T-cell (primary cell): Measurements from ENCODE around the gene SUPT3H. TPM values are rescaled to one million over a fixed set of nuclear protein-coding genes. Genes with fewer than 3 reads are reported as not detected.

Experiments
- ATAC-seq, 4 experiments: fragments of 200-7000 bp in 3 of 4; fragments of 150-1000 bp in 1 of 4; cut with Tn5 transposase; replicated peaks in 1 of 4; 1 replicate in 3 of 4; 2 replicates in 1 of 4; pipeline ENCODE4 v1.10.0; 2021; ENCODE audit warnings: moderate library complexity in 3 of 4, mild to moderate bottlenecking in 2 of 4, moderate number of reproducible peaks in 1 of 4
- CTCF ChIA-PET, 2 donors: fragments of 300-600 bp; sonication (Branson Sonifier 250); formaldehyde crosslinking; loops; one replicate each; lab custom pipeline; 2022; ENCODE audit warnings: antibody characterized with exemption in 2 of 2; lab: Charles Lee
- POLR2A ChIA-PET, 2 donors: fragments of 300-600 bp; sonication (Branson Sonifier 250); formaldehyde crosslinking; loops; one replicate each; lab custom pipeline; 2022; ENCODE audit warnings: antibody characterized with exemption in 2 of 2; lab: Charles Lee
- DNase-seq, 35 experiments: peaks; one replicate each; pipeline versions ENCODE4 v3.0.0 to v3.0.0-alpha.2; 2013 to 2023
- H3K27ac ChIP-seq: one replicate; pipeline ENCODE4 v1.5.1; 2013; ENCODE audit warnings: low read length
- H3K27me3 ChIP-seq, 2 experiments: replicated peaks in 1 of 2; 1 replicate in 1 of 2; 2 replicates in 1 of 2; pipeline versions ENCODE4 v1.6.1 to v1.7.0; 2013; ENCODE audit warnings: low read length in 1 of 2, mixed read lengths in 1 of 2; ENCODE audit not compliant: control insufficient read depth in 2 of 2, insufficient read depth in 2 of 2; ENCODE audit errors: extremely low read depth in 1 of 2
- H3K36me3 ChIP-seq, 2 donors: 1 replicate in 1 of 2; 2 replicates in 1 of 2; pipeline versions ENCODE4 v1.6.1 to v1.7.0; 2013; ENCODE audit warnings: low read length in 1 of 2; ENCODE audit not compliant: control insufficient read depth in 2 of 2, insufficient read depth in 1 of 2; ENCODE audit errors: extremely low read depth in 1 of 2
- H3K4me1 ChIP-seq, 2 experiments: 1 replicate in 1 of 2; 2 replicates in 1 of 2; pipeline versions ENCODE4 v1.6.1 to v1.7.0; 2013; ENCODE audit warnings: low read length in 2 of 2, mixed read lengths in 1 of 2; ENCODE audit not compliant: insufficient read depth in 2 of 2, control insufficient read depth in 1 of 2; ENCODE audit errors: extremely low read depth in 1 of 2
- H3K4me3 ChIP-seq, 2 donors: 1 replicate in 1 of 2; 2 replicates in 1 of 2; pipeline versions ENCODE4 v1.5.1 to v1.7.0; 2013; ENCODE audit warnings: mild to moderate bottlenecking in 2 of 2, low read length in 1 of 2, moderate library complexity in 1 of 2; ENCODE audit not compliant: control insufficient read depth in 1 of 2; ENCODE audit errors: extremely low read depth in 1 of 2
- H3K9me3 ChIP-seq: 2 replicates; pipeline ENCODE4 v1.7.0; 2013
- H3K27ac Mint-ChIP-seq, 2 donors: one replicate each; pipeline ENCODE4 v1.8.0; 2020 to 2021; ENCODE audit warnings: mild to moderate bottlenecking in 2 of 2, mixed read lengths in 2 of 2
- H3K27me3 Mint-ChIP-seq, 2 donors: one replicate each; pipeline ENCODE4 v1.8.0; 2021 to 2022; ENCODE audit warnings: mixed read lengths in 2 of 2
- H3K36me3 Mint-ChIP-seq: one replicate; pipeline ENCODE4 v1.8.0; 2021; ENCODE audit warnings: mixed read lengths
- H3K4me1 Mint-ChIP-seq, 3 donors: one replicate each; pipeline ENCODE4 v1.8.0; 2020 to 2022; ENCODE audit warnings: mixed read lengths in 3 of 3, mild to moderate bottlenecking in 1 of 3
- H3K4me3 Mint-ChIP-seq, 3 donors: one replicate each; pipeline ENCODE4 v1.8.0; 2020 to 2022; ENCODE audit warnings: mild to moderate bottlenecking in 3 of 3, mixed read lengths in 3 of 3, moderate library complexity in 3 of 3
- H3K9me3 Mint-ChIP-seq, 3 donors: one replicate each; pipeline ENCODE4 v1.8.0; 2020 to 2022; ENCODE audit warnings: mixed read lengths in 3 of 3
- WGBS: methylation state at CpG from one replicate; pipeline ENCODE4 v1.1.5; 2013; ENCODE audit warnings: missing lambda C conversion rate; ENCODE audit not compliant: insufficient coverage; 5-methylcytosine and 5-hydroxymethylcytosine counted together
- total RNA-seq, 35 experiments: library from RNA in 6 of 35; stranded (reverse) in 6 of 35; fragments of 120-200 nt in 1 of 35; gene quantifications; one replicate each; pipeline versions ENCODE4 v1.2.1 to v1.2.4 and lab custom pipeline; 2013 to 2026

The SUPT3H gene
- total RNA-seq, 5 donors from 2014 or later (not counting 1 experiment from before 2014, with no cell fraction given), result 9.3 to 12.9 (median 10.7) TPM

GRCh38 chr6:45422503-45423110, 44.9 kb upstream of the SUPT3H start:
- Histone ChIP-seq H3K27ac (peak overlapping the region; percentile 79), H3K4me3 (peak overlapping the region; percentile 77 to 87), H3K36me3 (no peaks in the 10 kb centered on the region), H3K9me3 (no peaks in the 10 kb centered on the region), H3K4me1 (peaks cover 15 to 44% of the 10 kb centered on the region in 2 experiments), H3K27me3 (peaks cover 0 to 31% of the 10 kb centered on the region in 2 experiments)
- H3K36me3 Mint-ChIP-seq, result no peaks in the 10 kb centered on the region
- peaks cover 15 to 23% of the 10 kb centered on the region in 2 donors for H3K27me3 Mint-ChIP-seq
- H3K4me1 Mint-ChIP-seq, result peaks cover 31 to 50% (median 42%) of the 10 kb centered on the region in 3 donors
- POLR2A ChIA-PET, result interaction anchor here in 1 of 2 donors (0.6 to 0.9 kb wide), 2 partner anchors 9 to 45 kb away, joined by 5 to 12 read pairs; partner anchors contain the start of gene SUPT3H
- H3K4me3 Mint-ChIP-seq, result peak overlapping the region; percentile 89 to 93 (median 90)
- H3K27ac Mint-ChIP-seq, result peak overlapping the region; percentile 89
- under 1% methylated on average over 55 of the region's 55 CpGs for WGBS
- DNase-seq (peak in 33 of 35 experiments; percentile 32 to 77 (median 57)), ATAC-seq (peak; percentile 25 to 51 (median 44))
- CTCF ChIA-PET, result interaction anchor here in 1 of 2 donors (0.6 kb wide), 1 partner anchor 769 kb away, joined by 3 read pairs; no protein-coding TSS in a partner anchor
- no peaks in the 10 kb centered on the region for H3K9me3 Mint-ChIP-seq

GRCh38 chr6:45421709-45422502, 44.2 kb upstream of the SUPT3H start:
- Histone ChIP-seq H3K9me3 (no peaks in the 10 kb centered on the region), H3K4me3 (peak overlapping the region; percentile 67 to 87), H3K4me1 (peaks cover 15 to 44% of the 10 kb centered on the region in 2 experiments), H3K36me3 (no peaks in the 10 kb centered on the region), H3K27ac (peak overlapping the region; percentile 58), H3K27me3 (peaks cover 0 to 31% of the 10 kb centered on the region in 2 experiments)
- Mint-ChIP-seq H3K27ac (peak overlapping the region; percentile 91 to 93), H3K9me3 (no peaks in the 10 kb centered on the region), H3K4me1 (peaks cover 31 to 49% (median 41%) of the 10 kb centered on the region in 3 donors), H3K27me3 (peaks cover 15 to 23% of the 10 kb centered on the region in 2 donors), H3K36me3 (no peaks in the 10 kb centered on the region), H3K4me3 (peak overlapping the region; percentile 90 to 95 (median 94))
- DNase-seq (peak in 25 of 35 experiments; percentile 12 to 68 (median 34)), ATAC-seq (peak; percentile 42 to 54 (median 53))
- CTCF ChIA-PET, result interaction anchor here in 1 of 2 donors (0.6 kb wide), 1 partner anchor 769 kb away, joined by 3 read pairs; no protein-coding TSS in a partner anchor
- WGBS, result under 1% methylated on average over 79 of the region's 83 CpGs
- POLR2A ChIA-PET, result interaction anchor here in 1 of 2 donors (0.6 to 0.9 kb wide), 2 partner anchors 9 to 44 kb away, joined by 5 to 12 read pairs; partner anchors contain the start of gene SUPT3H

- ATAC-seq (peak in 1 of 4 experiments; percentile 1), DNase-seq (no peak)
- Mint-ChIP-seq H3K36me3 (no peaks in the 10 kb centered on the region), H3K27me3 (peaks cover 15 to 23% of the 10 kb centered on the region in 2 donors), H3K27ac (peak overlapping the region; percentile 91 to 93), H3K4me1 (peaks cover 31 to 48% (median 41%) of the 10 kb centered on the region in 3 donors), H3K4me3 (peak overlapping the region; percentile 90 to 95 (median 94)), H3K9me3 (no peaks in the 10 kb centered on the region)
- Histone ChIP-seq H3K27ac (peak overlapping the region; percentile 48), H3K4me1 (peaks cover 15 to 44% of the 10 kb centered on the region in 2 experiments), H3K36me3 (no peaks in the 10 kb centered on the region), H3K9me3 (no peaks in the 10 kb centered on the region), H3K27me3 (peaks cover 0 to 31% of the 10 kb centered on the region in 2 experiments), H3K4me3 (peak overlapping the region; percentile 72 to 87)
- WGBS, result 0% methylated on average over 1 of the region's 19 CpGs
- ChIA-PET CTCF (no interaction called here), POLR2A (interaction anchor here in 1 of 2 donors (0.9 kb wide), 1 partner anchor 10 kb away, joined by 5 read pairs; no protein-coding TSS in a partner anchor)
Observed at GRCh38 chr6:45420909-45421708, 43.4 kb upstream of the SUPT3H start.

GRCh38 chr6:45420083-45420908, 42.6 kb upstream of the SUPT3H start:
- CTCF ChIA-PET, result interaction anchor here (1.0 to 1.5 kb wide), 6 partner anchors 14 to 765 kb away, joined by 3 to 6 read pairs (median 4); partner anchors contain the start of gene SUPT3H (in 1 of the 2)
- Mint-ChIP-seq H3K9me3 (no peaks in the 10 kb centered on the region), H3K27ac (peak overlapping the region; percentile 82 to 93), H3K4me3 (peak overlapping the region; percentile 90 to 95 (median 94)), H3K36me3 (no peaks in the 10 kb centered on the region), H3K4me1 (peaks cover 31 to 47% (median 37%) of the 10 kb centered on the region in 3 donors), H3K27me3 (peaks cover 19 to 27% of the 10 kb centered on the region in 2 donors)
- Histone ChIP-seq H3K4me3 (peak overlapping the region; percentile 72 to 87), H3K27me3 (peaks cover 0 to 32% of the 10 kb centered on the region in 2 experiments), H3K4me1 (peaks cover 15 to 44% of the 10 kb centered on the region in 2 experiments), H3K27ac (no peak overlapping the region), H3K36me3 (no peaks in the 10 kb centered on the region), H3K9me3 (no peaks in the 10 kb centered on the region)
- WGBS, result 4% methylated on average over 17 of the region's 40 CpGs
- ATAC-seq (peak in 3 of 4 experiments; percentile 2 to 55 (median 10)), DNase-seq (peak in 32 of 35 experiments; percentile 31 to 76 (median 48))
- POLR2A ChIA-PET, result no interaction called here

GRCh38 chr6:45419571-45420082, 41.9 kb upstream of the SUPT3H start:
- WGBS, result 3% methylated on average over 32 of the region's 38 CpGs
- DNase-seq (peak in 32 of 35 experiments; percentile 12 to 69 (median 42)), ATAC-seq (peak; percentile 26 to 37 (median 30))
- ChIA-PET CTCF (interaction anchor here (0.6 to 1.5 kb wide), 8 partner anchors 15 to 807 kb away, joined by 3 to 6 read pairs (median 4); partner anchors contain the start of gene SUPT3H (in 1 of the 2)), POLR2A (no interaction called here)
- Mint-ChIP-seq H3K4me3 (peak overlapping the region; percentile 90 to 95 (median 94)), H3K27me3 (peaks cover 24 to 27% of the 10 kb centered on the region in 2 donors), H3K9me3 (no peaks in the 10 kb centered on the region), H3K36me3 (no peaks in the 10 kb centered on the region), H3K27ac (peak overlapping the region in 1 of 2 donors; percentile 49), H3K4me1 (peaks cover 31 to 43% (median 34%) of the 10 kb centered on the region in 3 donors)
- H3K27me3 ChIP-seq, result peaks cover 0 to 34% of the 10 kb centered on the region in 2 experiments
- peak overlapping the region; percentile 72 to 87 for H3K4me3 ChIP-seq
- H3K36me3 ChIP-seq, result no peaks in the 10 kb centered on the region
- H3K4me1 ChIP-seq, result peaks cover 15 to 44% of the 10 kb centered on the region in 2 experiments
- H3K27ac ChIP-seq, result no peak overlapping the region
- H3K9me3 ChIP-seq, result no peaks in the 10 kb centered on the region
